H1 (cell line): ENCODE data around the gene PPP1R3E. TPM values are rescaled to one million over a fixed set of nuclear protein-coding genes. Genes with fewer than 3 reads are reported as not detected.

Experiments
- CTCF ChIA-PET: fragments of 300-600 bp; sonication (Branson Sonifier 250); formaldehyde crosslinking; loops from one replicate; lab custom pipeline; 2021; ENCODE audit not compliant: partially characterized antibody; lab: Charles Lee
- POLR2A ChIA-PET: fragments of 300-600 bp; sonication (Branson Sonifier 250); formaldehyde crosslinking; loops from one replicate; lab custom pipeline; 2021; ENCODE audit warnings: inconsistent platforms; ENCODE audit not compliant: partially characterized antibody; lab: Charles Lee
- DNase-seq, 2 experiments: peaks; one replicate each; pipeline versions ENCODE4 v3.0.0 to v3.0.0-alpha.2; 2010 to 2022; ENCODE audit warnings: low spot score in 2 of 2, low read depth in 1 of 2, mixed read lengths in 1 of 2
- FAIRE-seq: peaks from 2 replicates; lab custom pipeline; 2011; peaks lifted over from hg19 to GRCh38; lab: Jason Lieb, UNC
- H2AFZ ChIP-seq: 2 replicates; pipeline ENCODE4 v1.8.1; 2012; ENCODE audit warnings: low read length, inconsistent platforms
- H2AK5ac ChIP-seq: 2 replicates; pipeline ENCODE4 v1.6.1; 2013; ENCODE audit warnings: low read depth, low read length
- H2BK120ac ChIP-seq: replicated peaks from 2 replicates; pipeline ENCODE3; 2013; ENCODE audit warnings: low read depth, low read length, inconsistent platforms
- H2BK12ac ChIP-seq: 2 replicates; pipeline ENCODE4 v1.6.1; 2013; ENCODE audit warnings: low read depth, low read length
- H2BK15ac ChIP-seq: 2 replicates; pipeline ENCODE4 v1.6.1; 2013; ENCODE audit warnings: low read length
- H2BK20ac ChIP-seq: 2 replicates; pipeline ENCODE4 v1.6.1; 2013; ENCODE audit warnings: low read length
- H2BK5ac ChIP-seq: 2 replicates; pipeline ENCODE4 v1.6.1; 2013; ENCODE audit warnings: low read depth, low read length
- H3K14ac ChIP-seq: 2 replicates; pipeline ENCODE4 v1.6.1; 2013; ENCODE audit warnings: inconsistent platforms; ENCODE audit not compliant: insufficient read length
- H3K18ac ChIP-seq: 2 replicates; pipeline ENCODE4 v1.6.1; 2013; ENCODE audit warnings: low read length; ENCODE audit errors: extremely low read depth
- H3K23ac ChIP-seq: 2 replicates; pipeline ENCODE4 v1.6.1; 2013; ENCODE audit warnings: inconsistent platforms; ENCODE audit not compliant: insufficient read length
- H3K23me2 ChIP-seq: 2 replicates; pipeline ENCODE4 v1.6.1; 2013; ENCODE audit warnings: low read depth, low read length
- H3K27ac ChIP-seq: 2 replicates; pipeline ENCODE4 v1.6.1; 2011; ENCODE audit warnings: low read depth, low read length, inconsistent platforms
- H3K27me3 ChIP-seq, 4 experiments: replicated peaks in 1 of 4; 1 replicate in 1 of 4; 2 replicates in 3 of 4; pipeline versions ENCODE4 v1.6.1 to v1.8.1; 2011 to 2013; ENCODE audit warnings: low read length in 3 of 4, mild to moderate bottlenecking in 3 of 4, inconsistent platforms in 2 of 4, mixed read lengths in 2 of 4, moderate library complexity in 1 of 4; ENCODE audit not compliant: control insufficient read depth in 3 of 4, insufficient read depth in 3 of 4; ENCODE audit errors: extremely low read depth in 1 of 4
- H3K36me3 ChIP-seq, 4 experiments: 2 replicates each; pipeline versions ENCODE4 v1.6.1 to v1.8.1; 2011 to 2013; ENCODE audit warnings: mild to moderate bottlenecking in 4 of 4, low read length in 3 of 4, moderate library complexity in 2 of 4, control low read depth in 1 of 4, inconsistent platforms in 1 of 4; ENCODE audit not compliant: insufficient read depth in 4 of 4, control insufficient read depth in 2 of 4
- H3K4ac ChIP-seq: replicated peaks from 2 replicates; pipeline ENCODE3; 2013; ENCODE audit warnings: low read length, low read depth, mixed read lengths, inconsistent platforms; ENCODE audit not compliant: insufficient read length
- H3K4me1 ChIP-seq, 4 experiments: replicated peaks in 1 of 4; 1 replicate in 1 of 4; 2 replicates in 3 of 4; pipeline versions ENCODE4 v1.6.1 to v1.8.1; 2011 to 2013; ENCODE audit warnings: low read length in 3 of 4, inconsistent platforms in 2 of 4, mixed read lengths in 1 of 4; ENCODE audit not compliant: insufficient read depth in 4 of 4, control insufficient read depth in 3 of 4
- H3K4me2 ChIP-seq, 2 experiments: 2 replicates each; pipeline versions ENCODE4 v1.6.1 to v1.8.1; 2011 to 2013; ENCODE audit warnings: low read depth in 2 of 2, low read length in 2 of 2, control low read depth in 1 of 2, inconsistent platforms in 1 of 2, mild to moderate bottlenecking in 1 of 2; ENCODE audit not compliant: insufficient read depth in 1 of 2
- H3K4me3 ChIP-seq, 4 experiments: fragments of 200-600, 300-600 bp in 1 of 4; sonication (generic), shearing (Covaris generic), sonication (Bioruptor Twin) in 1 of 4; 2 replicates each; pipeline versions ENCODE4 v1.5.1 to v1.8.1; 2011 to 2016; ENCODE audit warnings: low read length in 4 of 4, low read depth in 3 of 4, control low read depth in 2 of 4, inconsistent platforms in 2 of 4, mild to moderate bottlenecking in 2 of 4, mixed read lengths in 1 of 4, moderate library complexity in 1 of 4; ENCODE audit not compliant: insufficient read depth in 2 of 4; ENCODE audit errors: extremely low read depth in 1 of 4
- H3K56ac ChIP-seq: replicated peaks from 2 replicates; pipeline ENCODE3; 2013; ENCODE audit warnings: low read depth, mild to moderate bottlenecking, mixed read lengths, low read length, inconsistent platforms; ENCODE audit not compliant: insufficient read length
- H3K79me1 ChIP-seq: 2 replicates; pipeline ENCODE4 v1.6.1; 2013; ENCODE audit warnings: low read depth, low read length, control low read depth
- H3K79me2 ChIP-seq, 2 experiments: 2 replicates each; pipeline versions ENCODE4 v1.6.1 to v1.8.1; 2012 to 2013; ENCODE audit warnings: low read length in 2 of 2, mild to moderate bottlenecking in 2 of 2, inconsistent platforms in 1 of 2; ENCODE audit not compliant: insufficient read depth in 2 of 2, control insufficient read depth in 1 of 2
- H3K9ac ChIP-seq, 4 experiments: replicated peaks in 1 of 4; 1 replicate in 1 of 4; 2 replicates in 3 of 4; pipeline versions ENCODE4 v1.6.1 to v1.8.1; 2011 to 2013; ENCODE audit warnings: low read depth in 3 of 4, low read length in 3 of 4, control low read depth in 2 of 4, mild to moderate bottlenecking in 2 of 4, moderate library complexity in 2 of 4, inconsistent platforms in 1 of 4; ENCODE audit errors: extremely low read depth in 1 of 4
- H3K9me3 ChIP-seq, 2 experiments: 2 replicates each; pipeline versions ENCODE4 v1.6.1 to v1.8.1; 2012 to 2013; ENCODE audit warnings: mild to moderate bottlenecking in 2 of 2, moderate library complexity in 2 of 2, control low read depth in 1 of 2, inconsistent platforms in 1 of 2, low read depth in 1 of 2, low read length in 1 of 2, mixed read lengths in 1 of 2; ENCODE audit not compliant: insufficient read depth in 2 of 2
- H4K20me1 ChIP-seq, 2 experiments: replicated peaks in 1 of 2; 2 replicates each; pipeline versions ENCODE3 to v1.8.1; 2011 to 2013; ENCODE audit warnings: inconsistent platforms in 2 of 2, low read length in 2 of 2, mild to moderate bottlenecking in 1 of 2; ENCODE audit not compliant: insufficient read depth in 2 of 2, control insufficient read depth in 1 of 2
- H4K5ac ChIP-seq: 2 replicates; pipeline ENCODE4 v1.6.1; 2013; ENCODE audit warnings: low read length, low read depth, mixed read lengths, inconsistent platforms; ENCODE audit not compliant: insufficient read length
- H4K8ac ChIP-seq: 2 replicates; pipeline ENCODE4 v1.8.0; 2013; ENCODE audit warnings: mild to moderate bottlenecking, moderate library complexity, low read length, inconsistent platforms; ENCODE audit not compliant: insufficient read depth; ENCODE audit errors: extremely low read depth
- H4K91ac ChIP-seq: replicated peaks from 2 replicates; pipeline ENCODE3; 2013; ENCODE audit warnings: low read length, mixed read lengths, inconsistent platforms; ENCODE audit not compliant: insufficient read length
- ASH2L ChIP-seq: fragments of 200-600, 300-600 bp; sonication (generic); IDR thresholded peaks from one replicate; pipeline ENCODE4 v1.7.1; 2017; ENCODE audit warnings: low read length
- CBX8 ChIP-seq: fragments of 300-800, 300-1000 bp; sonication (generic); IDR thresholded peaks from 2 replicates; pipeline ENCODE4 v1.7.1; 2016; ENCODE audit warnings: low read depth, low read length, borderline replicate concordance
- EP300 ChIP-seq, 2 experiments: IDR thresholded peaks; 1 replicate in 1 of 2; 2 replicates in 1 of 2; pipeline ENCODE4 v1.6.1; 2011 to 2012; ENCODE audit warnings: low read depth in 2 of 2, low read length in 2 of 2, mild to moderate bottlenecking in 2 of 2, borderline replicate concordance in 1 of 2, inconsistent platforms in 1 of 2, moderate library complexity in 1 of 2
- GABPA ChIP-seq: IDR thresholded peaks from 2 replicates; pipeline ENCODE4 v1.6.1; 2011; ENCODE audit warnings: mild to moderate bottlenecking, low read length, moderate library complexity, borderline replicate concordance; ENCODE audit not compliant: insufficient read depth
- HDAC6 ChIP-seq: IDR thresholded peaks from one replicate; pipeline ENCODE4 v1.7.1; 2012; ENCODE audit warnings: low read depth, mild to moderate bottlenecking, inconsistent platforms, low read length, moderate library complexity
- KDM5A ChIP-seq: fragments of 200-600 bp; IDR thresholded peaks from 2 replicates; pipeline ENCODE4 v1.7.1; 2012; ENCODE audit warnings: mild to moderate bottlenecking, low read length, inconsistent platforms, mixed read lengths
- NRF1 ChIP-seq: IDR thresholded peaks from 2 replicates; pipeline ENCODE4 v1.6.1; 2011; ENCODE audit warnings: mild to moderate bottlenecking, low read depth, low read length, improper control_type of control experiment
- POLR2A ChIP-seq, 2 experiments: IDR thresholded peaks; 1 replicate in 1 of 2; 2 replicates in 1 of 2; pipeline ENCODE4 v1.6.1; 2011; ENCODE audit warnings: low read depth in 2 of 2, low read length in 2 of 2, mild to moderate bottlenecking in 2 of 2; ENCODE audit errors: control extremely low read depth in 1 of 2
- POU5F1 ChIP-seq: IDR thresholded peaks from 2 replicates; pipeline ENCODE4 v1.6.1; 2011; ENCODE audit warnings: low read depth, mild to moderate bottlenecking, low read length, moderate library complexity
- SUZ12 ChIP-seq: fragments of 200-600 bp; sonication (generic); IDR thresholded peaks from 2 replicates; pipeline ENCODE4 v1.6.1; 2012; ENCODE audit warnings: mild to moderate bottlenecking, inconsistent platforms, low read length, moderate library complexity, mixed read lengths
- TCF12 ChIP-seq: IDR thresholded peaks from 2 replicates; pipeline ENCODE4 v1.6.1; 2011; ENCODE audit warnings: low read depth, mild to moderate bottlenecking, low read length
- TEAD4 ChIP-seq: IDR thresholded peaks from 2 replicates; pipeline ENCODE4 v1.6.1; 2012; ENCODE audit warnings: low read depth, low read length, inconsistent platforms, mixed read lengths
- WGBS, 2 experiments: shearing (Covaris generic) in 1 of 2; methylation state at CpG; one replicate each; pipeline versions ENCODE4 v1.1.6 to v1.1.7; 2013 to 2015; ENCODE audit warnings: low lambda C conversion rate in 2 of 2, mixed read lengths in 2 of 2, inconsistent platforms in 1 of 2, low coverage in 1 of 2, missing lambda C conversion rate in 1 of 2; ENCODE audit not compliant: insufficient replicate concordance in 2 of 2, insufficient coverage in 1 of 2, insufficient read length in 1 of 2; ENCODE audit errors: extremely low coverage in 1 of 2, missing lambda C conversion rate in 1 of 2; 5-methylcytosine and 5-hydroxymethylcytosine counted together
- polyA plus RNA-seq, 7 experiments: library from polyadenylated mRNA; depleted of rRNA in 3 of 7; stranded (reverse) in 5 of 7; unstranded in 2 of 7; fragments of >200 nt in 5 of 7; fragments of 200-250 nt in 2 of 7; gene quantifications; 1 replicate in 5 of 7; 2 replicates in 1 of 7; 4 replicates in 1 of 7; pipeline versions ENCODE4 v1.2.1 to v1.2.3, GENCODE V29; 2011 to 2013; ENCODE audit warnings: missing spikeins in 2 of 7, mixed read lengths in 2 of 7
- total RNA-seq: library from RNA; stranded (reverse); fragmentation: NEBNext Ultra II Directional; extraction: Animal tissue kit (Norgen Biotek cat#: 25700); gene quantifications from 2 replicates; pipeline ENCODE4 v1.2.1, GENCODE V29; 2021

PPP1R3E gene
- total and polyA plus RNA-seq, 2 of the 8 experiments (the other 6 are each of a cell fraction or from before 2014, with no cell fraction given): 4.4 to 4.7 TPM

DNA sequence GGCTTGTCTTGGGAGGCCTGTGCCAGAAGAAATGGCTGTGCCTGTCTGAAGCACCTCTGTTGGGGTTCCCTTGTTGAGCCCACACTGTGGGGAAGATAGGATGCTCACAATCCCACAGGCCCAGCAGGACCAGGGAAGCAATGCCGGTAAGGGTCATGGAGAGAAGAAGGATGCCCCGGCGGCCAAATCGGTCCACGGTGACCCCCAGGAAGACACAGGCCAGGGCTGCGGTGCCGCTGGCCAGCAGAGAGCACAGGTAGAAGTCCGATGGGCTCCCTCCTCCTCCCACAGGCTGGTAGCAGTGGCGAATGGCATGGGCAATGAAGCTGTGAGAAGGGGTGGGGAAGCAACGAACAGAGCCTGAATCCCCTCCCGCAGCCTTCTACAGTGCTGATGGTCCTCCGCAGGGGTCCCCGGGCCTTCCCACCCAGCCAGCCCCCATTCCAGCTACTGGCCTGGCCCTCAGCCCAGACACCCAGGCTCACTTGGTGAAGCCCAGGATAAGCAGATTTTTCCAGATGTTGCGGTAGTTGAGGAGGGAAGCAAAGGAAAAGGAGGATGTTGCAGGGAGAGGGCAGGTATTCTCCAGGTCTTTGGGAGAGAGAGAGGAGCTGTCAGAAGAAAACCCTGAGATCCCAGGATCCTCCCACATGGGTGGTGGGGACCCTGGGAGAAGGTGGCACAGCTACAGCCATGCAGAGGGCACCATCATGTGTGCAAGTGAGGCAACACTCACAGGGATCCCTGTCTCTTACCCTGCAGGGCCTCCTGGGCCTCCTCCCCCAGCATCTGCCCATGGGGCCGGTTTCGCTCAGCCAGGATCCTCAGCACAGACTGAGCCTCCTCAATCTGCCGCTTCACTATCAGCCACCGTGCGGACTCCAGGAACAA lies 45.0 kb upstream of the PPP1R3E start:
- H2BK15ac ChIP-seq: no peak overlapping the region
- H2BK12ac ChIP-seq: no peak overlapping the region
- no peak overlapping the region for H3K4ac ChIP-seq
- no peak overlapping the region for H3K27ac ChIP-seq
- no peaks in the 10 kb centered on the region for H3K36me3 ChIP-seq
- no peak overlapping the region for H2BK120ac ChIP-seq
- H3K4me3 ChIP-seq: no peak overlapping the region
- H3K14ac ChIP-seq: no peak overlapping the region
- no peak overlapping the region for H4K91ac ChIP-seq
- CTCF ChIA-PET: interaction anchor here (0.7 to 5.9 kb wide), 13 partner anchors 8 to 366 kb away, joined by 3 to 69 read pairs (median 4); partner anchors contain the start of gene AJUBA
- DNase-seq: no peak
- H3K56ac ChIP-seq: no peak overlapping the region
- no peak for FAIRE-seq
- no peak overlapping the region for H3K23ac ChIP-seq
- H4K8ac ChIP-seq: no peak overlapping the region; the same call in 1 of the 2 replicates
- no peak overlapping the region for H4K5ac ChIP-seq
- H3K9ac ChIP-seq: no peak overlapping the region
- H2BK20ac ChIP-seq: no peak overlapping the region
- POLR2A ChIA-PET: interaction anchor here (0.8 to 3.7 kb wide), 5 partner anchors 9 to 26 kb away, joined by 3 to 25 read pairs (median 6); partner anchors contain the start of gene PABPN1
- no peak overlapping the region for H3K18ac ChIP-seq
- H3K23me2 ChIP-seq: peaks cover 10% of the 10 kb centered on the region
- no peaks in the 10 kb centered on the region for H3K9me3 ChIP-seq
- no peaks in the 10 kb centered on the region for H3K79me1 ChIP-seq
- peaks cover 0 to 3% of the 10 kb centered on the region in 2 experiments for H4K20me1 ChIP-seq
- 91% methylated on average over 18 of the region's 19 CpGs; no CpG with 5 or more reads in 1 of the 2 experiments for WGBS, 2 experiments
- H3K79me2 ChIP-seq: no peaks in the 10 kb centered on the region
- H2AK5ac ChIP-seq: no peak overlapping the region
- peaks cover 0 to 11% (median 3%) of the 10 kb centered on the region in 4 experiments; a peak in 6 of 7 replicates for H3K27me3 ChIP-seq
- H2AFZ ChIP-seq: no peak overlapping the region
- no peak overlapping the region for H2BK5ac ChIP-seq
- H3K4me2 ChIP-seq: no peak overlapping the region
- peaks cover 0 to 7% (median 2%) of the 10 kb centered on the region in 4 experiments; a peak in 5 of 7 replicates for H3K4me1 ChIP-seq
- TF ChIP-seq HDAC6: no peak
- TF ChIP-seq POU5F1: no peak
- no peak for TF ChIP-seq POLR2A (IDR thresholded peaks at IDR 0.05; ENCODE audit: control extremely low read depth in 1 of 2, low read depth in 2 of 2, low read length in 2 of 2)
- no peak for TF ChIP-seq KDM5A
- no peak for TF ChIP-seq ASH2L
- no peak for TF ChIP-seq TEAD4
- no peak for TF ChIP-seq EP300 (IDR thresholded peaks at IDR 0.05; ENCODE audit: borderline replicate concordance in 1 of 2, low read depth in 2 of 2, low read length in 2 of 2)
- TF ChIP-seq NRF1: no peak
- no peak for TF ChIP-seq CBX8
- TF ChIP-seq SUZ12: no peak
- no peak for TF ChIP-seq GABPA
- no peak for TF ChIP-seq TCF12
